Activated CD8-positive, alpha-beta memory T cell treated with anti-CD3 and anti-CD28 coated beads, Interleukin-2, amount 50 U/mL, for 24 hours (primary cell): ENCODE data around the gene TBC1D5.
"Not testable (repeated sequence)": the region's sequence is repeated elsewhere in the genome, so short reads cannot be mapped to it uniquely, and the experiment has no call there.

Experiments used
- DNase-seq: peaks from one replicate; pipeline ENCODE4 v3.0.0-alpha.2; 2020; ENCODE audit errors: extremely low read depth

TBC1D5 gene

GRCh38 chr3:17742102-17742879 lies at the start of gene TBC1D5:
Gene TBC1D5, minus strand, starts transcription at chr3:17742631. Its CDS starts 234,061 bp downstream, at chr3:17508570.
- DNase-seq: peak; percentile 81

- no peak for DNase-seq
Observed at GRCh38 chr3:17783426-17783825, 41.0 kb upstream of the TBC1D5 start.

- DNase-seq: no peak
Observed at GRCh38 chr3:17782751-17783150, 40.3 kb upstream of the TBC1D5 start.

GRCh38 chr3:17780369-17780768 lies 37.9 kb upstream of the TBC1D5 start:
- not testable (repeated sequence) for DNase-seq

GRCh38 chr3:17779304-17780250 lies 37.1 kb upstream of the TBC1D5 start:
- DNase-seq: not testable (repeated sequence)

- not testable (repeated sequence) for DNase-seq
Observed at GRCh38 chr3:17777326-17777725, 34.9 kb upstream of the TBC1D5 start.

- no peak for DNase-seq
Observed at GRCh38 chr3:17775073-17775472, 32.6 kb upstream of the TBC1D5 start.

- DNase-seq: not testable (repeated sequence)
Observed at GRCh38 chr3:17774180-17774910, 31.9 kb upstream of the TBC1D5 start.

- DNase-seq: no peak
Observed at GRCh38 chr3:17772556-17772955, 30.1 kb upstream of the TBC1D5 start.

- DNase-seq: no peak
Observed at GRCh38 chr3:17771177-17772017, 29.0 kb upstream of the TBC1D5 start.

GRCh38 chr3:17770682-17771081 lies 28.3 kb upstream of the TBC1D5 start:
- no peak for DNase-seq

GRCh38 chr3:17765819-17766472 lies 23.5 kb upstream of the TBC1D5 start:
- DNase-seq: no peak

GRCh38 chr3:17761563-17761962 lies 19.1 kb upstream of the TBC1D5 start:
- DNase-seq: no peak

- no peak for DNase-seq
Observed at GRCh38 chr3:17759901-17760300, 17.5 kb upstream of the TBC1D5 start.

GRCh38 chr3:17755836-17756235 lies 13.4 kb upstream of the TBC1D5 start:
- no peak for DNase-seq

GRCh38 chr3:17753632-17753992 lies 11.2 kb upstream of the TBC1D5 start:
- no peak for DNase-seq

- DNase-seq: no peak
Observed at GRCh38 chr3:17752876-17753631, 10.6 kb upstream of the TBC1D5 start.

GRCh38 chr3:17752436-17752835 lies 10.0 kb upstream of the TBC1D5 start:
- no peak for DNase-seq

GRCh38 chr3:17749705-17750293 lies 7.4 kb upstream of the TBC1D5 start:
- no peak for DNase-seq
